NCI-H748 (cell line): Measurements from ENCODE around the gene TM6SF1.
"Not testable (repeated sequence)": the region's sequence is repeated elsewhere in the genome, so short reads cannot be mapped to it uniquely, and the experiment has no call there.

Source experiments
- DNase-seq: peaks from one replicate; lab custom pipeline; 2025; ENCODE audit not compliant: unreplicated experiment; lab: John Stamatoyannopoulos, UW

Gene TM6SF1

DNA sequence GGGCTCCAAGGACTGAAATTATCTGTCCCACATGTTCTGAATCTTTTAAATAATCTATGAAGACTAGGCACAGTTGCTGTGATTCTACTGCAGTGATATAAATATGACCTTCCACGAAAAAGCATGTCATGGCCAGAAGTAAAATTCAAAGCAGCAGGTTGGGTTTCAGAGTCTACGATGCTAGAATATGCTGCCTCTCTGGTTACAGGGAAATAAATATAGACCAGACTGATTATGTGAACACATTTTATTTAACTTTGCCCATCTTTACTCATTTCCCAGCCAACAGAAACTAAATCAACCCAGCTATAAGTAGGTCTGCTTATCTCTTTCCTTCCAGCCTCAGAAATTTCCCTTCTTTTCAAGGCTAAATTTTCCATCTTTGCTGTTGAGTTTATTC lies 19.9 kb upstream of the TM6SF1 start:
- DNase-seq: no peak

DNA sequence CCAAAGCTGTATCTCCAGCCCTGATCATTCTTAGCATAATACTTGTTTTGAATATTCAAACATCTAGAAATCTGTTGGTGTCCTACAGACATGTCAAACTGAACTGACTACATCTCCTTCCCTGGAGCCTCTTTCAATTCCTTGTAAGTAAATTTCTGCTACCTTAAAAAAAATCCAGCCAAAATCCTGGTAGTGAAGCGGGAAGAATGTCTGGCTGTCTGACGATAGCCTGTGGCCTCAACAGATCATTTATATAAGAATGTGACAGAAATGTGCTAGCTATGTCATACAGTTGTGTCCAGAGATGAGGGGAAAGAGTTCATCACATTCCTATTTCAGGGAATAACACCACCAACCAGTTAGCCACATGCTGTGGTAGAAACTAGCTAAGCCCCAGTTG lies 18.6 kb upstream of the TM6SF1 start:
- no peak for DNase-seq

- DNase-seq: no peak
These were observed 17.0 kb upstream of the TM6SF1 start for GRCh38 chr15:83090465-83090864.

- DNase-seq: not testable (repeated sequence)
These were observed 15.5 kb upstream of the TM6SF1 start for GRCh38 chr15:83091965-83092308.

DNA sequence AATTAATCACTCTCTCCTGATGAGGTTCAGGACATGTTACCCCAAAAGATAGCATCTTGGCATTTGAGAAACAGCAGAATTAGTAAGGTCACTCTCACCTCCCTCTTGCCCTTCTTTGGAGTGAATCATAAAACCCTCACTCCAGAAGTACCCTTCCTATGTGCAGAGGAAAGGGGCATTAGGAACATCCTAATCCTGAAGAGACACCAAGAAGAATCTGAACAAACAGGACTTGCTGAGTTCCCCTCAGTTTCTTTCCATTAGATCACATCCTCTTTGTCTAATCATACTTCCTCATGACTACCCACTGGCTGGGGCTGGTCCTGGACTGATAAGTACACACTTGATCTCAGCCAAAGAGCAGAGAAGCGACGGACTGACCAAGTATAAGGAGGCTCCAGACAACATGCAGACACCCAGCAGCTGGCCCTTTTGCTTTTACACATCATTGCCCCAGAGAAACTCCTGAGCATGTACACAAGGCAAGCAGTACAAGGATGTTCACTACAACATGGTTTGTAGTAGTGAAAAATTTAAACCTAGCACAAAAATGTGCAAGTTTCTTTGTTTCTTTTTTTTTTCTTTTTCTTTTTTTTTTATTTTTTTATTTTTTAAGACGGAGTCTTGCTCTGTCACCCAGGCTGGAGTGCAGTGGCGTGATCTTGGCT lies 15.0 kb upstream of the TM6SF1 start:
- no peak for DNase-seq

GRCh38 chr15:83094583-83094982 lies 12.9 kb upstream of the TM6SF1 start:
- no peak for DNase-seq

DNA sequence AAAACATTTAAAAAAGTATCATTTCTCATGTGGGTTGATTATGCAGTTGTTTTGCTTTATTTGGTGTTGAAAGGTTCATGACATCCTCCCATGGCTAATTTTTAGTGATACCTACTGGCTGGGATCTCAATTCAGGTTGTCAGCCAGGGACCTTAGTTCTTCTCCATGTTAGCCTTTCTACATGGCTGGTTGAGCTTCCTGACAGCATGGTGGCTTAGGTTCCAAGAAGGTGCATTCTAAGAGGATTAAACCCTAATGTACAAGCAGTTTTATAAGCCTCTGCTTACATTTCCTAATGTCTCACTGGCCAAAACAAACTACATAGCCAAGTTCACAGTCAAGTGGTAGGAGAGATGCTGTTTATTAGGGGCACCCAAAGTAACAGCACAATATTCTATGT lies 9.4 kb upstream of the TM6SF1 start:
- no peak for DNase-seq

- DNase-seq: no peak
These were observed 8.2 kb upstream of the TM6SF1 start for GRCh38 chr15:83099290-83099689.

DNA sequence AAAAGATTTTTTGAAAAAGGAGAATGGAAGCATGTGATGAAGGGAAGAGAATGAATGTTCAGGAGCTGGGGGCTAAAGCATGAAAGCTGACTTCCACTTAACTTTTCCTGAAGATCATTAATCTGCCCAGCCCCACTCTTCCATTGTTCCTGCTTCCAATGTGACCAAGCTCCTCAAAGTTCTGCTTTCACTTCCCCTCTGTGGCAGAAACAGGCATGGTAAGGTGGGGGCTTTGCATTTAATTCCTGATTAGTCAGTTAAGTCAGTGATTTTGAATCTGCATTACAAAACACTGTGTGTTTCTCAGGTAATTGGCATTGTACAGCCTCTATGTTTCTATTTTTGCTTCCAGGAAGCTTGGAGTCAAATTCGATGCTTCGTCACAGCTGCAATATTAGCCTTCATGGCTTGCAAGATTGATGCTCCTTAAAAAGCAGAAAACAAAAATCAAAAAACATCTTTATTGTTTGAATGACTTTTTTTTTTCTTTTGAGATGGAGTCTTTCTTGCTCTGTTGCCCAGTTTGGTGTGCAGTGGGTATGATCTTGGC lies 7.3 kb upstream of the TM6SF1 start:
- DNase-seq: no peak

GRCh38 chr15:83102346-83102745 lies 5.1 kb upstream of the TM6SF1 start:
- DNase-seq: no peak

- no peak for DNase-seq
These were observed 3.3 kb upstream of the TM6SF1 start for GRCh38 chr15:83104141-83104540.

DNA sequence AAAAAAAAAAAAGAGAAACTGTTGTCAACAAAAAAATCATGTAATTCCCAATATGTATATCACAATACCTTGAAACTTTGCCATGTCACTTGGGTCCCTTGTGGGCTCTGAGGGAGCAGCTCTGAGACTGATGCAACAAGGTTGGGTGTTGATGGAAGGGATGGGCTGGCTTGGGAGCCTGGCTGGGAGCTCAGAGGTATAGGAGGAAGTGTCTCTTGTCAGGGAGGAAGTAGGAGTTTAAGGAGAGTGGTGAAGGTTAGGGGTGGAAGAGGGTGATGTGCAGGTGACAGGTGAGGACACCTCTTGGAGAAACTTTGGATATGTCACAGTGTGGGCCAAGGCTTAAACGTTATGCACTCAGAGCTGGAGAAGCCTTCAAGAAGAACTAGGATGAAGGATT lies 2.0 kb upstream of the TM6SF1 start:
- DNase-seq: no peak

- DNase-seq: no peak
These were observed 366 bp downstream of the TM6SF1 start for GRCh38 chr15:83107841-83108181.

DNA sequence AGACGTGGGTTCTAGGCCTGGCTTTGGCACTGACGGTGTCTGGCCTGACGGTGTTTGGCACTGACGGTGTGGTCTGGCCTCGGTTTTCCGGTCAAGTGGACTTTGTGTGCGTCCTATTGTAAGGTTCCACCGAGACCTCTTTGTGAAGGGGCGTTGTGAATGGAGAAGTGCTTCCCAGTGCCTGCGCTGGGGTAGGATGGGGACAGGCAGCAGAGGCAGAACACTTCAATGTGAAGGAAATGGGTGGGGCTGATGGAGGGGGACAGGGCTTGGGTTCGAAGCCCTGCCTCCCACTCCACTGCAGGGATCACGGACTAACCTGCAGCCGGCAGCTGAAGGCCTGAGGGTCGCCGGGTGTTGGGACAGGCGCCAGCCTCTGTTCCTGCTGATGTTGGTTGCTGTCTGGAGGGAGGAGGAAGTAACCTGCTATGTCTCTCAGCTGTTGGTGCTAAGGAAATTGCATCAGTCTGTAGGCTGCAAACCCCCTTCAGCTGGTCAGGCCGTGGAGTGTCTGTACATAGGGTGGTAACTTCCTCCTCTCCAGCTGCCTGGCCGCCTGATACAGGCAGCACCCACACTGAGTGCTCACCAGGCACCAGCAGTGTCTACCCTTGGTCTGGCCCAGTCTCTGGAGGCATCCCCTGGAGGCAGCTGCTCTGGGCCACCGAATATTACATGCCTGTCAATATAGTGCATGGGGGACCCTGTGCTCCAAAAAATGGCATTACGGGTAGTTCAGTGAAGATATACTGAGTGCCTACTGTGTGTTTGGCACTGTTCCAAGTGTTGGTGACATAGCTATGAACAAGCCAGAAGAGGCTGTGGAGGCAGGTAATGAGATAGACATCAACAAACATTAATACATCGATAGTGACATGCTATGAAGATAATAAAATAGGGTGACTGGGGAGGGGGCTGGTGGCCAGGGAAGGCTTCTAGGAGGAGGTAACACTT lies 1.1 kb downstream of the TM6SF1 start:
- no peak for DNase-seq

- no peak for DNase-seq
These were observed 2.1 kb downstream of the TM6SF1 start for GRCh38 chr15:83109532-83109931.

DNA sequence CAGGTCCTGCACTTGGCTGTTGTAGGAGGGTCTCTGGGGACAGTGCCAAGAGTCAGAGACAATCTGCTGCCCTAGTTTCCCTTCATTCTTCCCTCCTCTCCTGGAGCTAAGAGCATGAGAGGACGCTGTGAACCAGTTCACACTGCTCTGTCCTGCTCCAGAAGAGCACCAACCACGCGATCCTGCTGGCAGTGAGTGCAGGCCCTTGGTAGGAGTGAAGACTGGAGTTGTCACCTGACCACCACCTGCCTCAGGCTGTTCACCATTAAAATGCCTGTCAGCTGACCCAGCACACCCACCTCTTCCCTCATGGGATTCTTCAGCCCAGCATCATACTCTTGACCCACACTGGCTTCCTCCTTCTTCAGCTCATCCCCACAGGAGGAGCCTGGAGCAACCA lies 2.9 kb downstream of the TM6SF1 start:
- no peak for DNase-seq

DNA sequence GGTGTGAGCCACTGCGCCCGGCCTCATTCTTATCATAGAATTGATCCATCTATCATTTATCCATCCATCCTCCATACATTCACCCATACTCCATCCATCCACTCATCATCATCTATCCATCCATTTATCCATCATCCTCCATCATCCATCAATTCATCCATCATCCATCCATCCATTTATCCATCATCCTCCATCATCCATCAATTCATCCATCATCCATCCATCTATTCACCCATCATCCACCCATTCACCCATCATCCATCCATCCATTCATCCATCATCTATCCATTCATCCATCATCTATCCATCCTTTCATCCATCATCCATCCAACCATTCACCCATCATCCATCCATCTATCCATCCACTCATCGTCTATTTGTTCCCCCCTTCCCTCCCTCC lies 3.7 kb downstream of the TM6SF1 start:
- DNase-seq: no peak

GRCh38 chr15:83112233-83112955 lies 4.9 kb downstream of the TM6SF1 start:
- DNase-seq: no peak

GRCh38 chr15:83112956-83113299 lies 5.5 kb downstream of the TM6SF1 start:
- no peak for DNase-seq

GRCh38 chr15:83113881-83114674 lies 6.6 kb downstream of the TM6SF1 start:
- DNase-seq: no peak

GRCh38 chr15:83114856-83115255 lies 7.4 kb downstream of the TM6SF1 start:
- DNase-seq: no peak
